ENCODE data around the gene GSTM2. TPM values are rescaled to one million over a fixed set of nuclear protein-coding genes. Genes with fewer than 3 reads are reported as not detected.

The GSTM2 gene
- total RNA-seq, 2 donors from 2014 or later: 51.1 to 60.6 TPM

GRCh38 chr1:109713636-109714035 is 45.8 kb downstream of the GSTM2 start:
- no peak for DNase-seq
- H3K27me3 ChIP-seq: no peaks in the 10 kb centered on the region
- TF ChIP-seq, protein P1, sequence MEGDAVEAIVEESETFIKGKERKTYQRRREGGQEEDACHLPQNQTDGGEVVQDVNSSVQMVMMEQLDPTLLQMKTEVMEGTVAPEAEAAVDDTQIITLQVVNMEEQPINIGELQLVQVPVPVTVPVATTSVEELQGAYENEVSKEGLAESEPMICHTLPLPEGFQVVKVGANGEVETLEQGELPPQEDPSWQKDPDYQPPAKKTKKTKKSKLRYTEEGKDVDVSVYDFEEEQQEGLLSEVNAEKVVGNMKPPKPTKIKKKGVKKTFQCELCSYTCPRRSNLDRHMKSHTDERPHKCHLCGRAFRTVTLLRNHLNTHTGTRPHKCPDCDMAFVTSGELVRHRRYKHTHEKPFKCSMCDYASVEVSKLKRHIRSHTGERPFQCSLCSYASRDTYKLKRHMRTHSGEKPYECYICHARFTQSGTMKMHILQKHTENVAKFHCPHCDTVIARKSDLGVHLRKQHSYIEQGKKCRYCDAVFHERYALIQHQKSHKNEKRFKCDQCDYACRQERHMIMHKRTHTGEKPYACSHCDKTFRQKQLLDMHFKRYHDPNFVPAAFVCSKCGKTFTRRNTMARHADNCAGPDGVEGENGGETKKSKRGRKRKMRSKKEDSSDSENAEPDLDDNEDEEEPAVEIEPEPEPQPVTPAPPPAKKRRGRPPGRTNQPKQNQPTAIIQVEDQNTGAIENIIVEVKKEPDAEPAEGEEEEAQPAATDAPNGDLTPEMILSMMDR (IDR thresholded peaks at IDR 0.05): no peak
- no peak for TF ChIP-seq POLR2A (IDR thresholded peaks at IDR 0.05)
- intact Hi-C loops (cut with DNase I): no loop called here
- no peak overlapping the region for H3K4me3 ChIP-seq
- H3K4me1 ChIP-seq: no peaks in the 10 kb centered on the region
- no peak for ATAC-seq
- H3K36me3 ChIP-seq (replicated peaks in 1 of 2; ENCODE audit: insufficient read depth in 1 of 2, low read depth in 2 of 2): no peaks in the 10 kb centered on the region
- H3K27ac ChIP-seq: no peak overlapping the region
- peaks cover 0 to 3% (median 0%) of the 10 kb centered on the region in 3 donors for H3K9me3 ChIP-seq
- WGBS, 2 donors: 61 to 86% methylated on average over 5 of the region's 5 CpGs

DNA sequence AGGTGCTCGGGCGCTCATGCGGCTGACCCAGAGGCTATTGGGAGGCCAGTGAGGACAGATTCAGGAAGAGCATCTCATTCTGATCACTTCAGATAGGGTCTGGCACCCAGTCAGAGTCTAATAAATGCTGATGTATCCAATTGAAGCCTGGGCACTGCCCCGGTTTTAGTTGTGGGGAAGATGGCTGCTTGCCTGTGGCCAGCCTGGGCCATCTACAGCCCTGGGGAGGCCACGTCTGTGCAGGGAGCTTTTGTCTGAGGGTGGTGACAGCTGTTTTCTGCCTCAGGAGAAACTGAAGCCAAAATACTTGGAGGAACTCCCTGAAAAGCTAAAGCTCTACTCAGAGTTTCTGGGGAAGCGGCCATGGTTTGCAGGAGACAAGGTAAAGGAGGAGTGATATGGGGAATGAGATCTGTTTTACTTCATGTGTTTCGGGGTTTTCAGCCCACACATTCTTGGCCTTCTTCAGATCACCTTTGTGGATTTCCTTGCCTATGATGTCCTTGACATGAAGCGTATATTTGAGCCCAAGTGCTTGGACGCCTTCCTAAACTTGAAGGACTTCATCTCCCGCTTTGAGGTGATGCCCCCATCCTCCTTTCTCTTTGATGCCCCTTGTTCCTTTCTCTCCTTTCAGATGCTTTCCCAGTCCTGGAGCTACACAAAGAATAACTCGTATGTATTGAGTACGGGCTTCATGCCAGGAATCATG is 47.0 kb downstream of the GSTM2 start:
- Histone ChIP-seq H3K9me3 (no peaks in the 10 kb centered on the region), H3K4me3 (no peak overlapping the region), H3K4me1 (no peaks in the 10 kb centered on the region), H3K36me3 (replicated peaks in 1 of 2; ENCODE audit: insufficient read depth in 1 of 2, low read depth in 2 of 2) (no peaks in the 10 kb centered on the region), H3K27me3 (no peaks in the 10 kb centered on the region), H3K27ac (no peak overlapping the region)
- WGBS, 2 donors: 75 to 87% methylated on average over 12 of the region's 12 CpGs
- no peak for TF ChIP-seq POLR2A (IDR thresholded peaks at IDR 0.05)
- TF ChIP-seq, protein P1 (IDR thresholded peaks at IDR 0.05): no peak
- ATAC-seq (no peak), DNase-seq (no peak)
- intact Hi-C loops (cut with DNase I): loop anchor here (5.0 kb wide), 1 partner anchor 57 kb away; no protein-coding TSS in a partner anchor

DNA sequence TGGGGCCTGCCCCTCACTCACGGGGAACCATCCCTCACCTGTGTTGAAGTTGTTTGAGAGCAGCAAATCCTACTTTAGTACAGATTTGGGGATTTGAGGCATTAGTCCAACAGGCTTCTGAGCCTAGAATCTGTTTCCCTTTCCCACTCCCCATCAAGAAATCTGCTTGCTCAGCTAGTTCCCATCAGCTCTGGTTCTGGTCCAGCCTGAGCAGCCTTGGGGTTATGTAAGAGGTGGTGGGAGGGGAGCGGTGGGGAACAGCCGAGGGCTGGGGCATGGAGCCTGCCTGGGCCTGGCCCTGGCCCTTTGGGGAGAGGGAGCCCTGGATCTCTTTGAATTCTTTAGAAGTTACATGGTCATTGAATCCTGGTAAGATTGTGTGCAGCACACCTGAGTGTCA is 48.3 kb downstream of the GSTM2 start:
- H3K36me3 ChIP-seq (replicated peaks in 1 of 2; ENCODE audit: insufficient read depth in 1 of 2, low read depth in 2 of 2): no peaks in the 10 kb centered on the region
- intact Hi-C loops (cut with DNase I): loop anchor here (5.0 kb wide), 1 partner anchor 56 kb away; no protein-coding TSS in a partner anchor
- 67 to 87% methylated on average over 3 of the region's 3 CpGs for WGBS, 2 donors
- TF ChIP-seq, protein P1 (IDR thresholded peaks at IDR 0.05): no peak
- no peak for TF ChIP-seq POLR2A (IDR thresholded peaks at IDR 0.05)
- no peak overlapping the region for H3K4me3 ChIP-seq
- H3K9me3 ChIP-seq: no peaks in the 10 kb centered on the region
- DNase-seq: no peak
- H3K27me3 ChIP-seq: no peaks in the 10 kb centered on the region
- no peak for ATAC-seq
- H3K27ac ChIP-seq: no peak overlapping the region
- no peaks in the 10 kb centered on the region for H3K4me1 ChIP-seq

DNA sequence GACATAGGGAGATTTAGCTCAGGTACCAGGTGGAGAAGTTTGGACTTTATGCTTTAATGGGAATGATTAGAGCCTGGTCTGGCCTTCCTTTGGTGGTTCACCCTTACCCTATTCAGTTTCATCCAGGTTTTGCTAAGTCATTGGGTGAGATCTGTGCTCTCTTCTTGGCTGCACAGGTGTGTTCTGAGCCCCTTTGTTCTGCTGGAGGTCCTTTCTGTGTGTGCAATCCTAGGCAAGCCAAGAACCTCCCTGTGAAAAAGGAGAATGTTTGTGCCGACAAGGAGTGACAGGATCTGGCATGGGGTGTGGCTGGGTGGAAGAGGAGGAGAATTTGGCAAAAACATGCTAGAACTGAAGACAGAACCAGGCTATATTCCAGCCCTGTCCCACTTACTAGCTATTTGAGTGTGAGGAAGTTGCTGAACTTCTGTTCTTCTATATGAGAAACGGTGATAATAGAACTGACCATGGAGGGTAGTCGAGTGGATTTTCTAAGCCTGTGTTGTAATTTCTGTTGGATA is 48.8 kb downstream of the GSTM2 start:
- intact Hi-C loops (cut with DNase I): loop anchor here (5.0 kb wide), 1 partner anchor 56 kb away; no protein-coding TSS in a partner anchor
- TF ChIP-seq, protein P1 (IDR thresholded peaks at IDR 0.05): no peak
- no peak for TF ChIP-seq POLR2A (IDR thresholded peaks at IDR 0.05)
- ATAC-seq (no peak), DNase-seq (no peak)
- no peaks in the 10 kb centered on the region for H3K9me3 ChIP-seq
- no peak overlapping the region for H3K4me3 ChIP-seq
- H3K4me1 ChIP-seq: no peaks in the 10 kb centered on the region
- no peaks in the 10 kb centered on the region for H3K27me3 ChIP-seq
- H3K27ac ChIP-seq: no peak overlapping the region
- H3K36me3 ChIP-seq (replicated peaks in 1 of 2; ENCODE audit: insufficient read depth in 1 of 2, low read depth in 2 of 2): no peaks in the 10 kb centered on the region
- WGBS, 2 donors: 67 to 68% methylated on average over 3 of the region's 3 CpGs

Measured in body of pancreas (tissue), 4 donors.